Measurements from ENCODE around the gene SPTBN1.

SPTBN1 gene

DNA sequence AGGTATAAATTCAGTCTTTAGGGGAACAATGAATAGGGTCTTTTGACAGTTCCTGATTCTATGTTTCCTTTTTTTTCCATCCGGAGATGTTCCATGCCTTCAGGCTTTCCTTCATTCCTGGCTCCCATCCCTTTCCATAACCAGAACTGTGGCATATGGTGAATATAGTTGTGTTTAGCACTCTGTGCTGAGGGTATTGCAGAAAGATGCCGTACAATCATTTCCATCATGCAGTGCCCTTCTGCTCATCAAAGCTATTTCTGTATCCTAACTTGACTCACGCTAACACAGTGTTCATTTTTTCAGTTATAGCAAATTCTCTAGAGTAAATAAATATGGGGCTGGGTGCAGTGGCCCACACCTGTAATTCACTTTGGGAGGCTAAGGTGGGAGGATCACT lies 135.4 kb downstream of the SPTBN1 start:
- Histone ChIP-seq H2BK5ac (ENCODE audit: low read depth, low read length, poor library complexity) (no peak overlapping the region), H2BK120ac (ENCODE audit: insufficient read depth, low read length, poor library complexity) (no peak overlapping the region), H3K79me2 (ENCODE audit: control insufficient read depth, insufficient read depth, low read length, poor library complexity) (peaks cover 4% of the 10 kb centered on the region), H3K27ac (ENCODE audit: low read depth, low read length) (no peak overlapping the region), H3K4me1 (ENCODE audit: control insufficient read depth in 1 of 2, insufficient read depth in 2 of 2, low read length in 2 of 2) (peaks cover 2 to 4% of the 10 kb centered on the region in 2 experiments), H2AK5ac (ENCODE audit: low read length) (no peak overlapping the region), H2BK12ac (ENCODE audit: low read length) (no peak overlapping the region), H4K8ac (ENCODE audit: low read depth, low read length) (no peak overlapping the region), H3K9me3 (ENCODE audit: insufficient read depth, low read depth, low read length) (no peaks in the 10 kb centered on the region), H3K4ac (ENCODE audit: low read depth, low read length) (peak overlapping the region; percentile 29), H3K27me3 (ENCODE audit: insufficient read depth, low read length) (no peaks in the 10 kb centered on the region), H3K9ac (ENCODE audit: low read length) (no peak overlapping the region), H3K4me2 (ENCODE audit: low read length) (no peak overlapping the region), H3K23ac (ENCODE audit: low read length) (no peak overlapping the region), H3K36me3 (ENCODE audit: control insufficient read depth in 1 of 2, insufficient read depth in 2 of 2, low read length in 2 of 2) (peaks cover 3 to 9% of the 10 kb centered on the region in 2 experiments), H3K14ac (ENCODE audit: low read length) (no peak overlapping the region), H3K79me1 (ENCODE audit: low read length) (no peaks in the 10 kb centered on the region), H2AFZ (ENCODE audit: insufficient read depth, low read length, poor library complexity) (no peak overlapping the region), H4K12ac (ENCODE audit: low read depth, low read length) (no peak overlapping the region), H3K18ac (ENCODE audit: low read length) (no peak overlapping the region), H3K4me3 (ENCODE audit: low read depth, low read length) (no peak overlapping the region), H4K91ac (ENCODE audit: low read depth, low read length) (no peak overlapping the region)
- WGBS (ENCODE audit: extremely low coverage, insufficient coverage, insufficient read length): no CpG with 5 or more reads among the region's 3 CpGs
- DNase-seq: no peak

DNA sequence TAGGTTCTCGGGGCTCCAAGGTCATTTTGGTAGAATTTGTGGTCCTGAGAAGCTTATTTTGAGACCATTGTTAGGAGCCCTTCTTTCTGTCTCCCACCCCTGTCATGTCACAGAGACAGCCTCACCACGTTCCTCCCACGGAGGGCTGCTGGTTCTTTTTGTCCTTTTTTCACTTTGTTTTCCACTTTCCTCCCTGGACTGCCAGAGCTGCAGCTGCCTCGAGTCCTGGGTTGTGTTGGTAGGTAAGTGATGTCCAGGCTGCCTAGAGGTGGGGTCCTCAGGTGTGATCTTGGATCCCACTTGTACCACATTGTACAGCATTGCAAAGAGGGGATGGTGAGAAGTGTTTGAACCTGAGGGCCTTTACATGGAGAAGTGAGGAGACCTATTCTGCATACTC lies 137.1 kb downstream of the SPTBN1 start:
- Histone ChIP-seq H3K27ac (ENCODE audit: low read depth, low read length) (no peak overlapping the region), H3K14ac (ENCODE audit: low read length) (no peak overlapping the region), H3K36me3 (ENCODE audit: control insufficient read depth in 1 of 2, insufficient read depth in 2 of 2, low read length in 2 of 2) (peaks cover 3 to 7% of the 10 kb centered on the region in 2 experiments), H4K12ac (ENCODE audit: low read depth, low read length) (no peak overlapping the region), H3K4ac (ENCODE audit: low read depth, low read length) (no peak overlapping the region), H2BK120ac (ENCODE audit: insufficient read depth, low read length, poor library complexity) (no peak overlapping the region), H3K27me3 (ENCODE audit: insufficient read depth, low read length) (no peaks in the 10 kb centered on the region), H3K79me2 (ENCODE audit: control insufficient read depth, insufficient read depth, low read length, poor library complexity) (peaks cover 4% of the 10 kb centered on the region), H3K23ac (ENCODE audit: low read length) (no peak overlapping the region), H2AFZ (ENCODE audit: insufficient read depth, low read length, poor library complexity) (no peak overlapping the region), H3K9me3 (ENCODE audit: insufficient read depth, low read depth, low read length) (no peaks in the 10 kb centered on the region), H3K18ac (ENCODE audit: low read length) (no peak overlapping the region), H4K91ac (ENCODE audit: low read depth, low read length) (no peak overlapping the region), H2BK12ac (ENCODE audit: low read length) (no peak overlapping the region), H3K4me1 (ENCODE audit: control insufficient read depth in 1 of 2, insufficient read depth in 2 of 2, low read length in 2 of 2) (peaks cover 2 to 4% of the 10 kb centered on the region in 2 experiments), H2AK5ac (ENCODE audit: low read length) (no peak overlapping the region), H3K4me2 (ENCODE audit: low read length) (no peak overlapping the region), H4K8ac (ENCODE audit: low read depth, low read length) (no peak overlapping the region), H2BK5ac (ENCODE audit: low read depth, low read length, poor library complexity) (no peak overlapping the region), H3K9ac (ENCODE audit: low read length) (no peak overlapping the region), H3K4me3 (ENCODE audit: low read depth, low read length) (no peak overlapping the region), H3K79me1 (ENCODE audit: low read length) (no peaks in the 10 kb centered on the region)
- no CpG with 5 or more reads among the region's 4 CpGs for WGBS (ENCODE audit: extremely low coverage, insufficient coverage, insufficient read length)
- no peak for DNase-seq

DNA sequence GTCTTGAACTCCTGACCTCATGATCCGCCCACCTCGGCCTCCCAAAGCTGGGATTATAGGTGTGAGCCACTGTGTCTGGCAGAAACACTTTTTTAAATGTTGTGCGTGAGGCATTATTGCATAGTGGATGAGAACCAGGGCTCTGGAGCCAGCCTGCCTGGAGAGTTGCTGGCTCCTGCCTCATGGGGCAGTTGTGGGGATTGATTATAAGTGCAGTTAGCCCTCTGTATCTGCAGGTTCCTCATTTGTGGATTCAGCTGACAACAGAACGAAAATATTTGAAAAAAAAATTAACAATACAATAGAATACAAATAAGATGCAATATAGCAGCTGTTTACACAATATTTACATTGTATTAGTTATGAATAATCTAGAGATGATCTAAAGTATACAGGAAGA lies 137.9 kb downstream of the SPTBN1 start:
- Histone ChIP-seq H3K9me3 (ENCODE audit: insufficient read depth, low read depth, low read length) (peaks cover 2% of the 10 kb centered on the region), H3K4me3 (ENCODE audit: low read depth, low read length) (no peak overlapping the region), H2BK5ac (ENCODE audit: low read depth, low read length, poor library complexity) (no peak overlapping the region), H3K4ac (ENCODE audit: low read depth, low read length) (no peak overlapping the region), H3K23ac (ENCODE audit: low read length) (no peak overlapping the region), H2AK5ac (ENCODE audit: low read length) (no peak overlapping the region), H3K36me3 (ENCODE audit: control insufficient read depth in 1 of 2, insufficient read depth in 2 of 2, low read length in 2 of 2) (peaks cover 6 to 10% of the 10 kb centered on the region in 2 experiments), H2BK120ac (ENCODE audit: insufficient read depth, low read length, poor library complexity) (no peak overlapping the region), H3K27ac (ENCODE audit: low read depth, low read length) (no peak overlapping the region), H3K79me1 (ENCODE audit: low read length) (no peaks in the 10 kb centered on the region), H4K8ac (ENCODE audit: low read depth, low read length) (no peak overlapping the region), H3K27me3 (ENCODE audit: insufficient read depth, low read length) (no peaks in the 10 kb centered on the region), H3K4me1 (ENCODE audit: control insufficient read depth in 1 of 2, insufficient read depth in 2 of 2, low read length in 2 of 2) (peaks cover 2 to 4% of the 10 kb centered on the region in 2 experiments), H4K91ac (ENCODE audit: low read depth, low read length) (no peak overlapping the region), H4K12ac (ENCODE audit: low read depth, low read length) (no peak overlapping the region), H3K14ac (ENCODE audit: low read length) (no peak overlapping the region), H2AFZ (ENCODE audit: insufficient read depth, low read length, poor library complexity) (no peak overlapping the region), H2BK12ac (ENCODE audit: low read length) (no peak overlapping the region), H3K4me2 (ENCODE audit: low read length) (no peak overlapping the region), H3K9ac (ENCODE audit: low read length) (no peak overlapping the region), H3K18ac (ENCODE audit: low read length) (no peak overlapping the region), H3K79me2 (ENCODE audit: control insufficient read depth, insufficient read depth, low read length, poor library complexity) (peaks cover 4% of the 10 kb centered on the region)
- no CpG with 5 or more reads among the region's 4 CpGs for WGBS (ENCODE audit: extremely low coverage, insufficient coverage, insufficient read length)
- DNase-seq: no peak

DNA sequence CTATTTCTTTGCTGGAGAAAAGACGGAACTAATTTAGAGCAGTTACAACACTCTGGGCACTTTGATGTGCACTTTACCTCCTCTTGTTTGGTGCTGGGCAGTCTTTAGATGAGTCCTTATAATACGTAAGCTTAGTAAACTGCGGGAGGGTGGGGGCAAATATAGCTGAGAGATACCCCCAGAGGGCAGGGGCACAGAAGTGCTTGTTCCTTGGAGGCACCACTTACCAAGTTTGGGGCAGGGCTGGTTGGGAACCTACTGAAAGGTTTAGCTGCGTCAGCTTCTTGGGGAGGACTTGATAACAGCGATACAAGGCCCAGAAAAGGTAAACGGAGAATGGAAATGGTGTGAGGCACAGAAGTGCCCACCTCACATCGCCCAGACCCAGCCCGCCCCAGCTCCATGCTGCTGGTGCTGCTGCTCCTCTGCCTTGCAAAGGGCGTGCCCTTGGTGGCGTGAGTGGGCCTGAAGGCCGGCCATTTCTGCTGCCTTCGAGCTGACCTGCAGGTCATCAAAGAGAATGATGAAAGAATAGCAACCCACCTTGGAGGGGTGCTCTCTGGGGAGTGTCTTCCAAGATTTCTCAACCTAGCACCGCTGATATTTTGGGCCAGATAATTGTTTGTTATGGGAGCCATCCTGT lies 139.2 kb downstream of the SPTBN1 start:
- Histone ChIP-seq H4K8ac (ENCODE audit: low read depth, low read length) (no peak overlapping the region), H4K91ac (ENCODE audit: low read depth, low read length) (no peak overlapping the region), H3K14ac (ENCODE audit: low read length) (no peak overlapping the region), H3K79me2 (ENCODE audit: control insufficient read depth, insufficient read depth, low read length, poor library complexity) (peaks cover 4% of the 10 kb centered on the region), H3K36me3 (ENCODE audit: control insufficient read depth in 1 of 2, insufficient read depth in 2 of 2, low read length in 2 of 2) (peaks cover 6 to 18% of the 10 kb centered on the region in 2 experiments), H3K18ac (ENCODE audit: low read length) (peak overlapping the region; percentile 32), H3K9ac (ENCODE audit: low read length) (no peak overlapping the region), H2AK5ac (ENCODE audit: low read length) (no peak overlapping the region), H2BK120ac (ENCODE audit: insufficient read depth, low read length, poor library complexity) (no peak overlapping the region), H3K79me1 (ENCODE audit: low read length) (no peaks in the 10 kb centered on the region), H4K12ac (ENCODE audit: low read depth, low read length) (no peak overlapping the region), H2BK12ac (ENCODE audit: low read length) (no peak overlapping the region), H3K4ac (ENCODE audit: low read depth, low read length) (no peak overlapping the region), H3K4me1 (ENCODE audit: control insufficient read depth in 1 of 2, insufficient read depth in 2 of 2, low read length in 2 of 2) (peaks cover 2 to 4% of the 10 kb centered on the region in 2 experiments), H2AFZ (ENCODE audit: insufficient read depth, low read length, poor library complexity) (no peak overlapping the region), H3K9me3 (ENCODE audit: insufficient read depth, low read depth, low read length) (peaks cover 2% of the 10 kb centered on the region), H3K27ac (ENCODE audit: low read depth, low read length) (no peak overlapping the region), H3K4me3 (ENCODE audit: low read depth, low read length) (no peak overlapping the region), H2BK5ac (ENCODE audit: low read depth, low read length, poor library complexity) (no peak overlapping the region), H3K4me2 (ENCODE audit: low read length) (no peak overlapping the region), H3K27me3 (ENCODE audit: insufficient read depth, low read length) (no peaks in the 10 kb centered on the region), H3K23ac (ENCODE audit: low read length) (no peak overlapping the region)
- no CpG with 5 or more reads among the region's 13 CpGs for WGBS (ENCODE audit: extremely low coverage, insufficient coverage, insufficient read length)
- DNase-seq: no peak
